Endothelial cell of umbilical vein (primary cell): ENCODE data around the gene THOC2. TPM values are rescaled to one million over a fixed set of nuclear protein-coding genes. Genes with fewer than 3 reads are reported as not detected.
"Not testable (repeated sequence)": the region's sequence is repeated elsewhere in the genome, so short reads cannot be mapped to it uniquely, and the experiment has no call there.

Experiments used
- BruUV-seq: library from RNA; stranded (reverse); fragments of 400-500 nt; replicated peaks from 2 replicates; lab custom pipeline; 2021; lab: Mats Ljungman, UMichigan
- CTCF ChIA-PET: fragments of 300-600, 350-600 bp; sonication (Branson Sonifier 250); formaldehyde crosslinking; loops from one replicate; lab custom pipeline; 2021; ENCODE audit warnings: antibody characterized with exemption, inconsistent platforms; lab: Charles Lee
- POLR2A ChIA-PET: fragments of 300-600, 350-600 bp; sonication (Branson Sonifier 250); formaldehyde crosslinking; loops from one replicate; lab custom pipeline; 2021; ENCODE audit warnings: antibody characterized with exemption, inconsistent platforms; lab: Charles Lee
- DNase-seq: peaks from one replicate; pipeline ENCODE4 v3.0.0-alpha.2; 2011; ENCODE audit warnings: low read depth, low spot score
- FAIRE-seq: peaks from 2 replicates; lab custom pipeline; 2011; peaks lifted over from hg19 to GRCh38; lab: Jason Lieb, UNC
- H2AFZ ChIP-seq: 2 replicates; pipeline ENCODE4 v1.6.0; 2012; ENCODE audit warnings: low read depth, low read length, control low read depth, inconsistent platforms
- H3K27ac ChIP-seq: 2 replicates; pipeline ENCODE4 v1.5.1; 2011; ENCODE audit warnings: low read depth, mild to moderate bottlenecking, control low read depth, low read length, moderate library complexity; ENCODE audit not compliant: insufficient read depth
- H3K27me3 ChIP-seq, 2 experiments: 2 replicates each; pipeline versions ENCODE4 v1.6.0 to v1.6.1; 2011; ENCODE audit warnings: low read length in 2 of 2, mixed read lengths in 1 of 2; ENCODE audit not compliant: control insufficient read depth in 2 of 2, insufficient read depth in 2 of 2
- H3K36me3 ChIP-seq, 2 experiments: 2 replicates in 1 of 2; 3 replicates in 1 of 2; pipeline ENCODE4 v1.5.1; 2011; ENCODE audit warnings: low read length in 2 of 2, mild to moderate bottlenecking in 1 of 2, moderate library complexity in 1 of 2; ENCODE audit not compliant: control insufficient read depth in 2 of 2, insufficient read depth in 2 of 2; ENCODE audit errors: extremely low read depth in 1 of 2
- H3K4me1 ChIP-seq: 3 replicates; pipeline ENCODE4 v1.5.1; 2011; ENCODE audit warnings: mild to moderate bottlenecking, low read length; ENCODE audit not compliant: control insufficient read depth, insufficient read depth; ENCODE audit errors: extremely low read depth
- H3K4me2 ChIP-seq: 2 replicates; pipeline ENCODE4 v1.6.1; 2011; ENCODE audit warnings: low read length, control low read depth, mixed read lengths; ENCODE audit not compliant: insufficient read depth
- H3K4me3 ChIP-seq, 3 experiments: fragments of 200-600 bp in 1 of 3; sonication (generic), shearing (Covaris generic) in 1 of 3; replicated peaks in 1 of 3; 2 replicates each; pipeline ENCODE4 v1.5.1; 2011 to 2016; ENCODE audit warnings: control low read depth in 3 of 3, low read length in 3 of 3, mild to moderate bottlenecking in 2 of 3, inconsistent platforms in 1 of 3, low read depth in 1 of 3, moderate library complexity in 1 of 3; ENCODE audit not compliant: insufficient read depth in 1 of 3
- H3K79me2 ChIP-seq: 2 replicates; pipeline ENCODE4 v1.6.0; 2012; ENCODE audit warnings: low read length, inconsistent platforms; ENCODE audit not compliant: control insufficient read depth, insufficient read depth
- H3K9ac ChIP-seq: replicated peaks from 2 replicates; pipeline ENCODE3; 2011; ENCODE audit warnings: low read length, control low read depth; ENCODE audit not compliant: insufficient read depth; ENCODE audit errors: extremely low read depth
- H3K9me1 ChIP-seq: replicated peaks from 3 replicates; pipeline ENCODE4 v1.6.0; 2011; ENCODE audit warnings: mild to moderate bottlenecking, low read length; ENCODE audit not compliant: control insufficient read depth, insufficient read depth; ENCODE audit errors: extremely low read depth
- H3K9me3 ChIP-seq: replicated peaks from 2 replicates; pipeline ENCODE4 v1.5.1; 2012; ENCODE audit warnings: low read length, inconsistent platforms; ENCODE audit not compliant: control insufficient read depth, insufficient read depth
- H4K20me1 ChIP-seq: replicated peaks from 2 replicates; pipeline ENCODE3; 2011; ENCODE audit warnings: mild to moderate bottlenecking, low read length; ENCODE audit not compliant: control insufficient read depth, insufficient read depth; ENCODE audit errors: extremely low read depth
- CTCF ChIP-seq, 2 donors: IDR thresholded peaks; 1 replicate in 1 of 2; 2 replicates in 1 of 2; pipeline ENCODE4 v1.5.1; 2011; ENCODE audit warnings: low read length in 2 of 2, mild to moderate bottlenecking in 2 of 2, moderate library complexity in 2 of 2, control low read depth in 1 of 2, inconsistent platforms in 1 of 2, low read depth in 1 of 2; ENCODE audit not compliant: insufficient read depth in 1 of 2; ENCODE audit errors: extremely low read depth in 1 of 2
- EZH2 ChIP-seq: IDR thresholded peaks from 2 replicates; pipeline ENCODE4 v1.6.1; 2012; ENCODE audit warnings: borderline replicate concordance, low read depth, mild to moderate bottlenecking, moderate library complexity, low read length, inconsistent platforms; ENCODE audit not compliant: severe bottlenecking
- FOS ChIP-seq: IDR thresholded peaks from 2 replicates; pipeline ENCODE4 v1.6.1; 2011; ENCODE audit warnings: mild to moderate bottlenecking, low read length, moderate library complexity, borderline replicate concordance; ENCODE audit not compliant: insufficient read depth
- GATA2 ChIP-seq: IDR thresholded peaks from 2 replicates; pipeline ENCODE4 v1.7.0; 2011; ENCODE audit warnings: low read depth, mild to moderate bottlenecking, moderate library complexity, mixed read lengths, low read length; ENCODE audit not compliant: insufficient read length, insufficient read depth
- JUN ChIP-seq: IDR thresholded peaks from 2 replicates; pipeline ENCODE4 v1.6.1; 2011; ENCODE audit warnings: borderline replicate concordance, low read depth; ENCODE audit not compliant: insufficient read length, insufficient read depth
- MAX ChIP-seq: IDR thresholded peaks from 2 replicates; pipeline ENCODE4 v1.6.1; 2011; ENCODE audit not compliant: insufficient read depth, insufficient read length
- MYC ChIP-seq: IDR thresholded peaks from one replicate; pipeline ENCODE4 v1.6.1; 2011; ENCODE audit warnings: mild to moderate bottlenecking, low read depth, low read length
- POLR2A ChIP-seq: IDR thresholded peaks from 2 replicates; pipeline ENCODE4 v1.6.1; 2012; ENCODE audit warnings: low read depth, mild to moderate bottlenecking, control low read depth, low read length
- POLR2AphosphoS5 ChIP-seq: IDR thresholded peaks from 2 replicates; pipeline ENCODE4 v1.6.1; 2012; ENCODE audit warnings: low read depth, mild to moderate bottlenecking, control low read depth, low read length, moderate library complexity; ENCODE audit not compliant: insufficient read depth
- dilution Hi-C: fragments of 300-500 bp; cut with MboI; formaldehyde crosslinking; loops from one replicate; pipeline ENCODE4 v1.15.0; 2019; ENCODE audit warnings: low sequenced_read_pairs; ENCODE audit not compliant: extremely low pct_ligation_motif_present
- intact Hi-C: fragments of 100-400 bp; cut with micrococcal nuclease; formaldehyde crosslinking; loops from one replicate; pipeline ENCODE4 v1.10.0; 2022
- polyA plus RNA-seq, 4 experiments: library from polyadenylated mRNA; depleted of rRNA in 3 of 4; stranded (reverse) in 3 of 4; unstranded in 1 of 4; fragments of >200 nt; gene quantifications; 2 replicates each; pipeline versions ENCODE4 v1.2.1 to v1.2.3, GENCODE V29; 2011 to 2012; ENCODE audit warnings: missing spikeins in 1 of 4
- total RNA-seq: library from RNA; stranded (reverse); gene quantifications from 2 replicates; pipeline ENCODE4 v1.2.3, GENCODE V29; 2021

The THOC2 gene
- total and polyA plus RNA-seq, 2 donors (not counting 3 experiments of a cell fraction or from before 2014, with no cell fraction given) = 26.0 to 72.9 TPM

GRCh38 chrX:123713434-123713833, 19.4 kb downstream of the THOC2 start:
- ChIA-PET CTCF (no interaction called here), POLR2A (no interaction called here)
- Histone ChIP-seq H3K9me1 (no peaks in the 10 kb centered on the region), H3K4me2 (no peak overlapping the region), H2AFZ (no peak overlapping the region), H3K79me2 (peaks cover 72% of the 10 kb centered on the region), H3K27ac (no peak overlapping the region), H3K4me1 (no peaks in the 10 kb centered on the region), H3K9me3 (no peaks in the 10 kb centered on the region), H3K4me3 (no peak overlapping the region), H4K20me1 (no peaks in the 10 kb centered on the region), H3K27me3 (no peaks in the 10 kb centered on the region), H3K36me3 (no peaks in the 10 kb centered on the region), H3K9ac (no peak overlapping the region)
- DNase-seq = no peak
- BruUV-seq = no TSS peak
- no peak for TF ChIP-seq POLR2A
- TF ChIP-seq EZH2 = no peak
- TF ChIP-seq FOS = no peak
- no peak for TF ChIP-seq JUN
- no peak for TF ChIP-seq POLR2AphosphoS5
- no peak for TF ChIP-seq GATA2
- TF ChIP-seq MAX = no peak
- no peak for TF ChIP-seq MYC
- no peak for TF ChIP-seq CTCF (IDR thresholded peaks at IDR 0.05; ENCODE audit: extremely low read depth in 1 of 2, insufficient read depth in 1 of 2, low read depth in 1 of 2, low read length in 2 of 2)
- intact Hi-C loops (no loop called here), dilution Hi-C loops (no loop called here)
- FAIRE-seq = no peak

GRCh38 chrX:123711201-123711600, 21.7 kb downstream of the THOC2 start:
- H3K4me1 ChIP-seq, H3K4me2 ChIP-seq, DNase-seq, H3K27me3 ChIP-seq, FAIRE-seq, H3K9ac ChIP-seq, POLR2A ChIA-PET, H3K27ac ChIP-seq, CTCF ChIA-PET, H2AFZ ChIP-seq, H3K36me3 ChIP-seq, H3K9me3 ChIP-seq, H3K9me1 ChIP-seq, H3K4me3 ChIP-seq, dilution Hi-C loops, H4K20me1 ChIP-seq, BruUV-seq, intact Hi-C loops: not testable (repeated sequence)
- H3K79me2 ChIP-seq = peaks cover 57% of the 10 kb centered on the region
